Measurements from ENCODE around the gene STRN.

Gene STRN

GRCh38 chr2:36885605-36886004 lies 80.7 kb downstream of the STRN start:
- no peaks in the 10 kb centered on the region for H3K27me3 ChIP-seq (ENCODE audit: insufficient read depth, poor library complexity, severe bottlenecking)
- no peak for DNase-seq (ENCODE audit: low read depth in 1 of 2, low spot score in 1 of 2)
- H3K27ac ChIP-seq (replicated peaks) = no peak overlapping the region
- TF ChIP-seq, protein P1, sequence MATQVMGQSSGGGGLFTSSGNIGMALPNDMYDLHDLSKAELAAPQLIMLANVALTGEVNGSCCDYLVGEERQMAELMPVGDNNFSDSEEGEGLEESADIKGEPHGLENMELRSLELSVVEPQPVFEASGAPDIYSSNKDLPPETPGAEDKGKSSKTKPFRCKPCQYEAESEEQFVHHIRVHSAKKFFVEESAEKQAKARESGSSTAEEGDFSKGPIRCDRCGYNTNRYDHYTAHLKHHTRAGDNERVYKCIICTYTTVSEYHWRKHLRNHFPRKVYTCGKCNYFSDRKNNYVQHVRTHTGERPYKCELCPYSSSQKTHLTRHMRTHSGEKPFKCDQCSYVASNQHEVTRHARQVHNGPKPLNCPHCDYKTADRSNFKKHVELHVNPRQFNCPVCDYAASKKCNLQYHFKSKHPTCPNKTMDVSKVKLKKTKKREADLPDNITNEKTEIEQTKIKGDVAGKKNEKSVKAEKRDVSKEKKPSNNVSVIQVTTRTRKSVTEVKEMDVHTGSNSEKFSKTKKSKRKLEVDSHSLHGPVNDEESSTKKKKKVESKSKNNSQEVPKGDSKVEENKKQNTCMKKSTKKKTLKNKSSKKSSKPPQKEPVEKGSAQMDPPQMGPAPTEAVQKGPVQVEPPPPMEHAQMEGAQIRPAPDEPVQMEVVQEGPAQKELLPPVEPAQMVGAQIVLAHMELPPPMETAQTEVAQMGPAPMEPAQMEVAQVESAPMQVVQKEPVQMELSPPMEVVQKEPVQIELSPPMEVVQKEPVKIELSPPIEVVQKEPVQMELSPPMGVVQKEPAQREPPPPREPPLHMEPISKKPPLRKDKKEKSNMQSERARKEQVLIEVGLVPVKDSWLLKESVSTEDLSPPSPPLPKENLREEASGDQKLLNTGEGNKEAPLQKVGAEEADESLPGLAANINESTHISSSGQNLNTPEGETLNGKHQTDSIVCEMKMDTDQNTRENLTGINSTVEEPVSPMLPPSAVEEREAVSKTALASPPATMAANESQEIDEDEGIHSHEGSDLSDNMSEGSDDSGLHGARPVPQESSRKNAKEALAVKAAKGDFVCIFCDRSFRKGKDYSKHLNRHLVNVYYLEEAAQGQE (IDR thresholded peaks at IDR 0.05; ENCODE audit: insufficient replicate concordance, low read depth) = no peak
- TF ChIP-seq SPI1 (IDR thresholded peaks at IDR 0.05; ENCODE audit: borderline replicate concordance, low read depth) = no peak
- no peak for TF ChIP-seq CTCF (IDR thresholded peaks at IDR 0.05; ENCODE audit: insufficient read depth, low read length)
- no peak for TF ChIP-seq GABPA (IDR thresholded peaks at IDR 0.05; ENCODE audit: low read depth)
- TF ChIP-seq POLR2AphosphoS5 (IDR thresholded peaks at IDR 0.05; ENCODE audit: low read depth) = no peak
- no peak overlapping the region for H3K4me3 ChIP-seq (replicated peaks; ENCODE audit: insufficient read depth, low read length)

GRCh38 chr2:36882532-36882931 lies 83.8 kb downstream of the STRN start:
- Histone ChIP-seq H3K27me3 (ENCODE audit: insufficient read depth, poor library complexity, severe bottlenecking) (no peaks in the 10 kb centered on the region), H3K4me3 (replicated peaks; ENCODE audit: insufficient read depth, low read length) (no peak overlapping the region), H3K27ac (replicated peaks) (no peak overlapping the region)
- no peak for DNase-seq (ENCODE audit: low read depth in 1 of 2, low spot score in 1 of 2)
- TF ChIP-seq CTCF (IDR thresholded peaks at IDR 0.05; ENCODE audit: insufficient read depth, low read length) = no peak
- TF ChIP-seq GABPA (IDR thresholded peaks at IDR 0.05; ENCODE audit: low read depth) = no peak
- TF ChIP-seq POLR2AphosphoS5 (IDR thresholded peaks at IDR 0.05; ENCODE audit: low read depth) = no peak
- TF ChIP-seq, protein P1 (IDR thresholded peaks at IDR 0.05; ENCODE audit: insufficient replicate concordance, low read depth) = no peak
- TF ChIP-seq SPI1 (IDR thresholded peaks at IDR 0.05; ENCODE audit: borderline replicate concordance, low read depth) = no peak

DNA sequence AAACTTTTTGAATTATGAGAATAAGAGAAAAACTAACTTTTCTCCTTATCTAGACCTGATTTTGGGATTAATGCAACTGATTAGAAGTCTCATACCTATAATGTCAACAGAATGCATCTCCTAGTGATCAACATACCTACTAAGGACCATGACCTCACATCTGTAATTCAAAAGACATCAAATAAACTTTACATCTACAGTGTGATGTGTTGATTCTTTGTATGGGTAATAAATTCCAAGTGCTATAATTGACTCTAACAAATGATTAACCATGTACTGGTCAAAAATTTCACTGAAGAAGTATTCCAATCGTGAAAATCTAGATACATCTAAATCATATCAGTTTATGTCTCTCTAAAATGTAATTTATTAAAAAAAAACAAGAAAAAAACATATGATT lies 84.5 kb downstream of the STRN start:
- no peak for TF ChIP-seq GABPA (IDR thresholded peaks at IDR 0.05; ENCODE audit: low read depth)
- TF ChIP-seq, protein P1 (IDR thresholded peaks at IDR 0.05; ENCODE audit: insufficient replicate concordance, low read depth) = no peak
- no peak for TF ChIP-seq POLR2AphosphoS5 (IDR thresholded peaks at IDR 0.05; ENCODE audit: low read depth)
- DNase-seq (ENCODE audit: low read depth in 1 of 2, low spot score in 1 of 2) = no peak
- Histone ChIP-seq H3K27ac (replicated peaks) (no peak overlapping the region), H3K4me3 (replicated peaks; ENCODE audit: insufficient read depth, low read length) (no peak overlapping the region), H3K27me3 (ENCODE audit: insufficient read depth, poor library complexity, severe bottlenecking) (no peaks in the 10 kb centered on the region)

GRCh38 chr2:36878429-36878828 lies 87.9 kb downstream of the STRN start:
- no peak for DNase-seq (ENCODE audit: low read depth in 1 of 2, low spot score in 1 of 2)
- TF ChIP-seq, protein P1 (IDR thresholded peaks at IDR 0.05; ENCODE audit: insufficient replicate concordance, low read depth) = no peak
- no peak for TF ChIP-seq POLR2AphosphoS5 (IDR thresholded peaks at IDR 0.05; ENCODE audit: low read depth)
- no peak for TF ChIP-seq SPI1 (IDR thresholded peaks at IDR 0.05; ENCODE audit: borderline replicate concordance, low read depth)
- no peak for TF ChIP-seq GABPA (IDR thresholded peaks at IDR 0.05; ENCODE audit: low read depth)
- TF ChIP-seq CTCF (IDR thresholded peaks at IDR 0.05; ENCODE audit: insufficient read depth, low read length) = no peak
- H3K27ac ChIP-seq (replicated peaks) = no peak overlapping the region

More at GRCh38 chr2:36878429-36878828, 87.9 kb downstream of the STRN start:
- Histone ChIP-seq H3K27me3 (ENCODE audit: insufficient read depth, poor library complexity, severe bottlenecking) (no peaks in the 10 kb centered on the region), H3K4me3 (replicated peaks; ENCODE audit: insufficient read depth, low read length) (no peak overlapping the region)

Data from HL-60 (cell line).